ENCODE data around the gene STAT3.
"Not testable (repeated sequence)": the region's sequence is repeated elsewhere in the genome, so short reads cannot be mapped to it uniquely, and the experiment has no call there.

STAT3 gene

GRCh38 chr17:42408061-42408460 lies 19.8 kb upstream of the STAT3 start:
- no peak for DNase-seq

GRCh38 chr17:42407289-42407836 lies 19.1 kb upstream of the STAT3 start:
- DNase-seq: peak; percentile 63

- DNase-seq: no peak
Measured at GRCh38 chr17:42406615-42407288, 18.5 kb upstream of the STAT3 start.

GRCh38 chr17:42405963-42406495 lies 17.8 kb upstream of the STAT3 start:
- DNase-seq: peak; percentile 60

GRCh38 chr17:42405076-42405475 lies 16.8 kb upstream of the STAT3 start:
- no peak for DNase-seq

GRCh38 chr17:42404326-42405055 lies 16.2 kb upstream of the STAT3 start:
- DNase-seq: no peak

- no peak for DNase-seq
Measured at GRCh38 chr17:42403150-42403549, 14.9 kb upstream of the STAT3 start.

- DNase-seq: peak; percentile 18
Measured at GRCh38 chr17:42402117-42402516, 13.9 kb upstream of the STAT3 start.

- not testable (repeated sequence) for DNase-seq
Measured at GRCh38 chr17:42400844-42401375, 12.7 kb upstream of the STAT3 start.

GRCh38 chr17:42399948-42400843 lies 12.0 kb upstream of the STAT3 start:
- DNase-seq: no peak

GRCh38 chr17:42399121-42399520 lies 10.9 kb upstream of the STAT3 start:
- DNase-seq: no peak

- not testable (repeated sequence) for DNase-seq
Measured at GRCh38 chr17:42395601-42396000, 7.4 kb upstream of the STAT3 start.

- DNase-seq: no peak
Measured at GRCh38 chr17:42394838-42395237, 6.6 kb upstream of the STAT3 start.

GRCh38 chr17:42392692-42393415 lies 4.6 kb upstream of the STAT3 start:
- no peak for DNase-seq

GRCh38 chr17:42391439-42391838 lies 3.2 kb upstream of the STAT3 start:
- DNase-seq: not testable (repeated sequence)

- DNase-seq: peak; percentile 71
Measured at GRCh38 chr17:42389899-42390298, 1.7 kb upstream of the STAT3 start.

- no peak for DNase-seq
Measured at GRCh38 chr17:42389135-42389417, 834 bp upstream of the STAT3 start.

GRCh38 chr17:42387661-42388380 lies 421 bp downstream of the STAT3 start:
- peak; percentile 57 for DNase-seq

- DNase-seq: no peak
Measured at GRCh38 chr17:42386777-42387657, 1.2 kb downstream of the STAT3 start.

GRCh38 chr17:42381898-42382297 lies 6.3 kb downstream of the STAT3 start:
- DNase-seq: no peak

Measured in NCI-H146 (cell line).